HT1080 (cell line): ENCODE results near the gene CENPL. TPM values are rescaled to one million over a fixed set of nuclear protein-coding genes. Genes with fewer than 3 reads are reported as not detected.
"Not testable (repeated sequence)": the region's sequence is repeated elsewhere in the genome, so short reads cannot be mapped to it uniquely, and the experiment has no call there.

Experiments
- DNase-seq: peaks from one replicate; pipeline ENCODE4 v3.0.0-alpha.2; 2015; ENCODE audit warnings: low read depth
- small RNA-seq: library from RNA; depleted of rRNA; stranded (forward); fragments of <200 nt; gene quantifications from one replicate; pipeline ENCODE3, GENCODE V24; 2014
- total RNA-seq: library from RNA; depleted of rRNA; stranded (reverse); fragments of >200 nt; shearing (Covaris generic); gene quantifications from 2 replicates; pipeline ENCODE4 v1.2.3, GENCODE V29; 2014; rRNA removed

The CENPL gene
- total RNA-seq, 1 experiment from 2014 or later = 28.0 TPM

DNA sequence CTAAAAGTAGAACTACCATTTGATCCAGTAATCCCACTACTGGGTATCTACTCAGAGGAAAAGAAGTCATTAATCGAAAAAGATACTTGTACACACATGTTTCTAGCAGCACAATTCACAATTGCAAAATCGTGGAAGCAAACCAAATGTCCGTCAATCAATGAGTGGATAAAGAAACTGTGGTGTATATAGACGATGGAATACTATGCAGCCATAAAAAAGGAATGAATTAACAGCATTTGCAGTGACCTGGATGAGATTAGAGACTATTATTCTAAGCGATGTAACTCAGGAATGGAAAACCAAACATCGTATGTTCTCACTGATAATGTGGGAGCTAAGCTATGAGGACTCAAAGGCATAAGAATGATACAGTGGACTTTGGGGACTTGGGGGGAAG is 60.4 kb downstream of the CENPL start:
- not testable (repeated sequence) for DNase-seq

DNA sequence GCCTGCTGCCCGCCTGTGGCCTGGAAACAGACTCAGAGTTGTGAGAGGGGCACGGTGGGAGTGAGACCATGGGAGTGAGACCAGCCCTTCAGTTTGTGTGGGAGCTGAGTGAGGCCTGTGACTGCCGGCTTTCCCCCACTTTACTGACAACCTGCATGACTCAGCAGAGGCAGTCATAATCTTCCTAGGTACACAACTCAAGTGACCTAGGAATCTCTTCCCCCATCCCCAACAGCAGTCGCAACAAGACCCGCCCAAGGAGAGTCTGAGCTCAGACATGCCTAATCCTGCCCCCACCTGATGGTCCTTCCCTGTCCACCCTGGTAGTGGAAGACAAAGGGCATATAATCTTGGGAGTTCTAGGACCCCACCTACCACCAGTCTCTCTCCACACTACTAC is 65.7 kb downstream of the CENPL start:
- DNase-seq = no peak

DNA sequence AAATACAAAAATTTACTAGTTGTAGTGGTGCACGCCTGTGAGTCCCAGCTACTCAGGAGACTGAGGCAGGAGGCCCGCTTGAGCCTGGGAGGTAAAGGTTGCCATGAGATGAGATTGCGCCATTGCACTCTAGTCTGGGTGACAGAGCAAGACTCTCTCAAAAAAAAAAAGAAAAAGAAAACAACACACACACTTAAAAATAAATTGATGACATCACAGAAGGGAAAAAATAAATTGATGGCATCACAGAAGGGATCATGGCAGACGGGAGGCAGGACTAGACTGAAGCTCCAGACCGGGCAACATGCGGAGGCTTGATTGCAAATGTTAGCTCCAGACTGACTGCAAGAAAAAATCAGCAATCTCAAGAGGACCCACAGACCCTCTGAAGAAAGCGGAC is 66.6 kb downstream of the CENPL start:
- DNase-seq = no peak

DNA sequence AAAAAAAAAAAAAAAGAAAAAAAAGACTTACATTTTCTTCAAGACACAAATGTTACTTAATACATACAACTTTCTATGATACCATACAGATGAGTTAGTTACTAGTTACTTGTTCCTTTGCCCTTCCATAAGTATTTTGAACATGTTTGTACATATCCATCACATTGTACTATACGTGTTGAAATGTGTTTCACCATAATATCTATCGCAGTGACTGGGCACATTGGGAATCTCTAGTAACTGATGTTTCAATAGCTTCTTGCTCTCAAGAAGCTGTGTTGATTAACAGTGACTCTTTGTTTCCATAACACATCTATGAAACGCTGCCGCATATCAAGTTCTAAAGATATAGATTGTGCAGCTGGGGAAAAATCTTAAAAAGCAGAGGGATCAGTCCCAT is 67.0 kb downstream of the CENPL start:
- no peak for DNase-seq

DNA sequence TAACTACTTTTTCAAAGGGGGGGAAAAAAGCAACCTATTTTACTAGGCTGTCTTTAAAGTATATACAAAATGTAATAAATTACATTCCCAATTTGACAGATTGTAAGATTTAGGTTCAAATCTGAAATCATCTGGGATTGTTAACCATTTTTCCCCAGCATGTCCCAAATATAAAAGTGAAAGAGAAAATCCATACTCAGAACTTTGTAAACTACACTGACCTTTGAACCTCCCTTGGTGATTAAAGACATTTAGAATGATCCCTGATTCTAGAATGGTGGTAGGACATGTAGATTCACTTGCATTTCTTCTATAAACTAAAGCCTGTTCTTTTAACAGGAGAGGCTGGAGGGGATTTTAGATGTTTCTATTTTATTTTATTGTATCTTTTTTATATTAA is 70.9 kb downstream of the CENPL start:
- no peak for DNase-seq

Small RNA genes lying within 50 kb of the gene (small RNA-seq; reads per million reads assigned to genes)
- gene RF00019 = not detected

Other genes with a start within 250 kb of the CENPL start
- not detected in 2 replicates for gene SLC9C2, start 221.8 kb downstream of the CENPL start, total RNA-seq
- gene TEX50, start 189.5 kb downstream of the CENPL start, total RNA-seq = not detected in 2 replicates
- 0.05 TPM in 1 of 2 replicates, not detected in the other for gene ANKRD45, start 155.0 kb downstream of the CENPL start, total RNA-seq
- 12.4 and 12.6 TPM in 2 replicates for gene KLHL20, start 109.9 kb downstream of the CENPL start, total RNA-seq
- gene DARS2, start 210 bp downstream of the CENPL start, total RNA-seq = 51.1 and 60.6 TPM in 2 replicates
- 409 and 619 TPM in 2 replicates for gene GAS5, start 43.1 kb upstream of the CENPL start, total RNA-seq
- 3.6 and 3.8 TPM in 2 replicates for gene ZBTB37, start 43.5 kb upstream of the CENPL start, total RNA-seq
- gene SERPINC1, start 92.4 kb upstream of the CENPL start, total RNA-seq = not detected in 2 replicates
- gene RC3H1, start 197.5 kb upstream of the CENPL start, total RNA-seq = 21.1 and 22.4 TPM in 2 replicates